K562 (cell line): ENCODE data around the gene HMGB3. TPM values are rescaled to one million over a fixed set of nuclear protein-coding genes. Genes with fewer than 3 reads are reported as not detected.

Experiments
- ATF3 ChIP-seq, 2 experiments: fragments of 450-650 bp in 1 of 2; sonication (generic) in 1 of 2; formaldehyde crosslinking in 1 of 2; IDR thresholded peaks in 1 of 2; conservative IDR thresholded peaks in 1 of 2; 2 replicates each; pipeline versions ENCODE4 v1.6.1 to v1.8.1; 2016 to 2023; ENCODE audit warnings: mild to moderate bottlenecking in 2 of 2, moderate library complexity in 2 of 2, inconsistent platforms in 1 of 2, missing genetic modification reagents in 1 of 2
- CC2D1A ChIP-seq: fragments of 450-650 bp; IDR thresholded peaks from 2 replicates; pipeline ENCODE4 v1.6.1; 2017; ENCODE audit warnings: mild to moderate bottlenecking
- CREM ChIP-seq: IDR thresholded peaks from 2 replicates; pipeline ENCODE4 v1.6.1; 2014; ENCODE audit warnings: antibody characterized with exemption, low read depth
- CTBP1 ChIP-seq: fragments of 450-650 bp; IDR thresholded peaks from 2 replicates; pipeline ENCODE4 v1.6.1; 2016; ENCODE audit warnings: borderline replicate concordance
- EHMT2 ChIP-seq: fragments of 450-650 bp; IDR thresholded peaks from 2 replicates; pipeline ENCODE4 v1.6.1; 2018; ENCODE audit warnings: antibody characterized with exemption
- FOS ChIP-seq: IDR thresholded peaks from 3 replicates; pipeline ENCODE4 v1.6.1; 2011; ENCODE audit not compliant: insufficient read length; ENCODE audit errors: extremely low read depth
- FOXJ2 ChIP-seq: fragments of 200-800 bp; sonication (Bioruptor generic); IDR thresholded peaks from 2 replicates; pipeline ENCODE4 v1.6.1; 2016; ENCODE audit warnings: missing genetic modification characterization, missing compliant biosample characterization
- HEY1 ChIP-seq: fragments of 250-450 bp; sonication (Bioruptor Pico); IDR thresholded peaks from 2 replicates; pipeline ENCODE4 v1.5.0; 2020; ENCODE audit warnings: mild to moderate bottlenecking, moderate library complexity, borderline replicate concordance
- HNRNPLL ChIP-seq: fragments of 200-400 bp; formaldehyde crosslinking; IDR thresholded peaks from 2 replicates; pipeline ENCODE4 v1.6.1; 2017; ENCODE audit warnings: low read length, low read depth, mild to moderate bottlenecking; ENCODE audit not compliant: poor library complexity, severe bottlenecking
- L3MBTL2 ChIP-seq: fragments of 450-650 bp; IDR thresholded peaks from 2 replicates; pipeline ENCODE4 v1.6.1; 2016; ENCODE audit warnings: mild to moderate bottlenecking, moderate library complexity
- MYBL2 ChIP-seq, 2 experiments: fragments of 450-650 bp in 1 of 2; sonication (generic) in 1 of 2; formaldehyde crosslinking in 1 of 2; IDR thresholded peaks; 2 replicates each; pipeline versions ENCODE4 v1.6.1 to v1.8.1; 2017 to 2022; ENCODE audit warnings: borderline replicate concordance in 1 of 2, inconsistent platforms in 1 of 2, low read depth in 1 of 2, mild to moderate bottlenecking in 1 of 2, missing genetic modification reagents in 1 of 2, moderate library complexity in 1 of 2
- MYC ChIP-seq, 2 experiments: fragments of 250-450 bp in 1 of 2; sonication (Bioruptor Pico) in 1 of 2; IDR thresholded peaks; 2 replicates each; pipeline versions ENCODE4 v1.5.1 to v1.6.1; 2012 to 2021; ENCODE audit warnings: low read depth in 2 of 2, borderline replicate concordance in 1 of 2, improper control_type of control experiment in 1 of 2, low read length in 1 of 2, mild to moderate bottlenecking in 1 of 2, moderate library complexity in 1 of 2
- MYNN ChIP-seq, 2 experiments: sonication (generic); formaldehyde crosslinking in 1 of 2; IDR thresholded peaks; 2 replicates each; pipeline versions ENCODE4 v1.5.0 to v1.6.1; 2016 to 2020; ENCODE audit warnings: antibody characterized with exemption in 1 of 2, missing genetic modification reagents in 1 of 2
- NCOA1 ChIP-seq: fragments of 450-650 bp; IDR thresholded peaks from 2 replicates; pipeline ENCODE4 v1.6.1; 2016; ENCODE audit warnings: low read depth
- NEUROD1 ChIP-seq: fragments of 150-350 bp; IDR thresholded peaks from 2 replicates; pipeline ENCODE4 v1.6.1; 2014; ENCODE audit warnings: borderline replicate concordance, low read length, low read depth; ENCODE audit not compliant: partially characterized antibody
- NFIC ChIP-seq: fragments of 450-650 bp; IDR thresholded peaks from 2 replicates; pipeline ENCODE4 v1.6.1; 2017; ENCODE audit warnings: mild to moderate bottlenecking, inconsistent platforms
- PHF20 ChIP-seq: fragments of 450-650 bp; IDR thresholded peaks from 2 replicates; pipeline ENCODE4 v1.6.1; 2018; ENCODE audit not compliant: partially characterized antibody
- PHTF2 ChIP-seq: fragments of 250-450 bp; sonication (Bioruptor Pico); IDR thresholded peaks from 2 replicates; pipeline ENCODE4 v1.5.0; 2021; ENCODE audit warnings: mild to moderate bottlenecking
- POLR2A ChIP-seq: fragments of 450-650 bp; conservative IDR thresholded peaks from 2 replicates; pipeline ENCODE4 v1.6.1; 2016
- POLR3G ChIP-seq: IDR thresholded peaks from 2 replicates; pipeline ENCODE4 v1.6.1; 2011; ENCODE audit not compliant: insufficient read length, insufficient replicate concordance; ENCODE audit errors: extremely low read depth
- RBBP5 ChIP-seq: fragments of 200-600 bp; sonication (generic); IDR thresholded peaks from 2 replicates; pipeline ENCODE4 v1.6.1; 2012; ENCODE audit warnings: borderline replicate concordance, mild to moderate bottlenecking, low read length, control low read depth, inconsistent platforms; ENCODE audit not compliant: insufficient read depth, poor library complexity, severe bottlenecking
- RBFOX2 ChIP-seq: fragments of 200-400 bp; formaldehyde crosslinking; IDR thresholded peaks from 2 replicates; pipeline ENCODE4 v1.6.1; 2017; ENCODE audit warnings: low read depth, mild to moderate bottlenecking, low read length, moderate library complexity
- SNRNP70 ChIP-seq: fragments of 200-400 bp; formaldehyde crosslinking; optimal IDR thresholded peaks from 2 replicates; pipeline ENCODE3; 2017; ENCODE audit warnings: low read depth, low read length
- TAF1 ChIP-seq: IDR thresholded peaks from 2 replicates; pipeline ENCODE4 v1.6.1; 2011; ENCODE audit warnings: mild to moderate bottlenecking, low read length, moderate library complexity; ENCODE audit not compliant: insufficient read depth, control insufficient read depth, severe bottlenecking; ENCODE audit errors: extremely low read depth
- TCFL5 ChIP-seq: fragments of 250-450 bp; sonication (Bioruptor Pico); conservative IDR thresholded peaks from 2 replicates; pipeline ENCODE4 v1.6.1; 2021; ENCODE audit warnings: mild to moderate bottlenecking, moderate library complexity, matching md5 sums
- THRAP3 ChIP-seq: fragments of 450-650 bp; IDR thresholded peaks from 2 replicates; pipeline ENCODE4 v1.6.1; 2016; ENCODE audit warnings: mild to moderate bottlenecking, inconsistent platforms, borderline replicate concordance
- TRIM28 ChIP-seq: fragments of 450-650 bp; IDR thresholded peaks from 2 replicates; pipeline ENCODE4 v1.6.1; 2017
- U2AF2 ChIP-seq: fragments of 200-400 bp; formaldehyde crosslinking; optimal IDR thresholded peaks from 2 replicates; pipeline ENCODE3; 2017; ENCODE audit warnings: low read depth, mild to moderate bottlenecking, low read length
- ZNF695 ChIP-seq: fragments of 450-650 bp; formaldehyde crosslinking; IDR thresholded peaks from 2 replicates; pipeline ENCODE4 v1.4.0; 2020; ENCODE audit warnings: mild to moderate bottlenecking, moderate library complexity
- polyA plus RNA-seq, 8 experiments: library from polyadenylated mRNA; depleted of rRNA in 4 of 8; stranded (reverse) in 5 of 8; unstranded in 3 of 8; fragments of >200 nt; fragmentation: Nextera tagmentation in 2 of 8; fragmentation: Illumina TruSeq in 1 of 8; extraction: Ambion mirVana in 2 of 8; extraction: Trizol in 1 of 8; gene quantifications; 2 replicates each; pipeline versions ENCODE4 v1.2.1 to v1.2.3, GENCODE V29; 2011 to 2014; ENCODE audit warnings: inconsistent platforms in 1 of 8, missing spikeins in 1 of 8
- total RNA-seq, 7 experiments: library from RNA; depleted of rRNA in 6 of 7; stranded (reverse); fragments of >200 nt in 6 of 7; fragmentation: Illumina TruSeq in 2 of 7; extraction: Trizol in 2 of 7; gene quantifications; 2 replicates each; pipeline versions ENCODE4 v1.2.1 to v1.2.3, GENCODE V29; 2011 to 2021; ENCODE audit warnings: low replicate concordance in 1 of 7

HMGB3 gene
- total and polyA plus RNA-seq, 9 of the 15 experiments (the other 6 are each of a cell fraction or from before 2014, with no cell fraction given): 36.7 to 168 (median 117) TPM

GRCh38 chrX:150982788-150983520, at the start of gene HMGB3 (continued):
- TF ChIP-seq MYBL2 (IDR thresholded peaks at IDR 0.05; ENCODE audit: low read depth): peak; percentile 89
- TF ChIP-seq MYBL2 (CRISPR knock-in tag; IDR thresholded peaks at IDR 0.05; ENCODE audit: borderline replicate concordance): no peak
- TF ChIP-seq NEUROD1: no peak
- no peak for TF ChIP-seq PHF20
- no peak for TF ChIP-seq HEY1 (CRISPR knock-in tag)
- TF ChIP-seq TAF1: peak; percentile 26
- peak; percentile 44 for TF ChIP-seq FOS
- no peak for TF ChIP-seq SNRNP70
- no peak for TF ChIP-seq ZNF695 (CRISPR knock-in tag)
- TF ChIP-seq PHTF2 (CRISPR knock-in tag): no peak
- TF ChIP-seq EHMT2: no peak
- peak; percentile 22; the same call in 1 of the 2 replicates for TF ChIP-seq CTBP1
- TF ChIP-seq U2AF2: no peak
- TF ChIP-seq HNRNPLL: peak; percentile 60
- no peak for TF ChIP-seq MYNN (IDR thresholded peaks at IDR 0.05)
- no peak for TF ChIP-seq MYNN (CRISPR knock-in tag; IDR thresholded peaks at IDR 0.05)
- peak; percentile 89 for TF ChIP-seq RBFOX2
- TF ChIP-seq CREM: peak; percentile 25; the same call in 1 of the 2 replicates
- peak; percentile 33; the same call in 1 of the 2 replicates for TF ChIP-seq CC2D1A
- peak; percentile 36; the same call in 1 of the 2 replicates for TF ChIP-seq ATF3 (IDR thresholded peaks at IDR 0.05)
- TF ChIP-seq ATF3 (CRISPR knock-in tag; conservative IDR thresholded peaks at IDR 0.05): no peak
- no peak for TF ChIP-seq RBBP5
- TF ChIP-seq L3MBTL2: 0 out of 2 replicates have a peak, but pooled peaks have one; percentile 24
- TF ChIP-seq MYC (IDR thresholded peaks at IDR 0.05; ENCODE audit: low read depth, low read length): peak; percentile 28; the same call in 1 of the 2 replicates
- no peak for TF ChIP-seq MYC (CRISPR knock-in tag; IDR thresholded peaks at IDR 0.05; ENCODE audit: borderline replicate concordance, low read depth)
- no peak for TF ChIP-seq NFIC
- TF ChIP-seq POLR3G: no peak
- no peak for TF ChIP-seq THRAP3
- TF ChIP-seq FOXJ2 (tag): no peak
- TF ChIP-seq POLR2A: peak; percentile 52
- TF ChIP-seq TRIM28: no peak
- no peak for TF ChIP-seq NCOA1
- no peak for TF ChIP-seq TCFL5 (CRISPR knock-in tag)
